Astrocyte of the hippocampus (primary cell): ENCODE data around the gene FLG2.

Experiments
- DNase-seq: peaks from one replicate; pipeline ENCODE4 v3.0.0; 2011; ENCODE audit warnings: low read depth, low spot score

FLG2 gene

DNA sequence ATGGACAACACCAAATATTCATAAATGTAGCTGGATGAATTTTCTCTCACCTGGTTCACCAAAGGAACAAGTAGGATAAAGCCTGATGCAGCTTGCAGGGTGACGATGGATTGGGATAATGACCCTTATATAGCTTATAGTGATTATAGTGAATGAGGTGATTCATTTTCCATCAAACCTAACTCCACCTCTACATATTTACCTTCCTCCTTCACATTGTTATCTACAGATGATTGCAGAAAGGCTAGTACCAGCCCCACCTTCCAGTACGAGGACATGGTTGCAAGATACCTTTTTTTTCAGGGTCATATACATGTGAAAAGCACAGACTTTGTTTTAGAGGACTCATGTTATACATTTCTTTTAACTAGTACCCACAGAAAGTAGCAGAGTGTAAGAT lies at the start of gene FLG2:
FLG2 (minus strand) TSS at position 101 of the 400 bp plus-strand sequence. CDS start 1,122 bp downstream, outside the sequence.
- no peak for DNase-seq

DNA sequence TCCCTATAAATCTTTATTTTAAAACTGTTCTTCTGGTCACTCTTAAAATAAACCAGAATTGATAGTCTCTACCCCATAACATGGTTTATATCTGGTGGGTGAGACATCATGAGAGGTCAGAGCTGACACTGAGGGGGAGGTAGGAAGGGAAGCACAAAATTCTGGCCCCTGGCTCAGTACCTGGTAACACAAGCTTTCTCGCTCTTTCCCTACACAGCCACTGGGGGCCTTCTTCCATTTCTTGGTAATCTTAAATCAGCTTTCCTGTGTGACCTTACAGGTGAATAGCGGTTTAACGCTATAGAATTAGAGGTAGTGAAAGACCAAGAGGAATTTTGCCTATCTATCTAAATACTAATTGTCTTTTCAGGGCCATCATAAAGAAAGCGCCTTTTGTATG lies 48.9 kb upstream of the FLG2 start:
- DNase-seq = no peak

DNA sequence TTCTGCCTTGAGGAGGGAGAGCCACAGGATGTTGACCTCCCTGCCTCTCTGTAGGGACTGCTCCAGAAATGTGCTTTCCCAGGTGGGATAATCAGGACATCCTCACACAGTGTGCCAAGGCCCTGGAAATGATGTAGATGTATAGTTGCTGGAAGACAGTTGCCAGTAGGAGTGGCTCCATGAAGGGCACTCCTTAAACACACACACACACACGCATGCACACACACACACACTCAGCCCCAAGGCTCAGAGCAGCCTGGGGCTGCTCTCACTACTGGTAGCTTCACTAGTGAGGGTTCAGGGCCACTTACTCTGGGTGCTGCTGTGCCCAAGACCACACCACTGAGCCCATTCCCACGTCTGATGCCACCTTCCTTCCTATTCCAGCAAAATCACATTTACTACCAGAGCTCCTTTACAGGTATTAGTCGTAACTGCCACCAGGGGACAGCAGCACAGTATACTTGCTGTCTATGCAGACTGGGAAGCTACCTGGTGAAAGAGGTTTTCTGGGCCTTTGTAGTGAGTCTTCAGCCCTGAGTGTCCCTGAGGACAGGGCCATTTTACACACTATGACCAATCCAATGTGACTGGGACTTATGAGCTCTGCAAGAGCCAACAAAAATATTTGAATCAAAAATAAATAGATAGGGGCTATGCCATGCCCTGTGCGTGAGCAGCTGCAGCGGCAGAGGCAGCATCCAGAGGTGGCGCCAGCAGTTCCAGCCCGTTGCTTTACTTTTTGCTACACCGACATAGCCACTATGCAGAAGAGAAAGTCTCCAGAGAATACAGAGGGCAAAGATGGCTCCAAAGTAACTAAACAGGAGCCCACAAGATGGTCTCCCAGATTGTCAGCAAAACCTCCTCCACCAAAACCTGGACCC lies 39.2 kb upstream of the FLG2 start:
- no peak for DNase-seq

DNA sequence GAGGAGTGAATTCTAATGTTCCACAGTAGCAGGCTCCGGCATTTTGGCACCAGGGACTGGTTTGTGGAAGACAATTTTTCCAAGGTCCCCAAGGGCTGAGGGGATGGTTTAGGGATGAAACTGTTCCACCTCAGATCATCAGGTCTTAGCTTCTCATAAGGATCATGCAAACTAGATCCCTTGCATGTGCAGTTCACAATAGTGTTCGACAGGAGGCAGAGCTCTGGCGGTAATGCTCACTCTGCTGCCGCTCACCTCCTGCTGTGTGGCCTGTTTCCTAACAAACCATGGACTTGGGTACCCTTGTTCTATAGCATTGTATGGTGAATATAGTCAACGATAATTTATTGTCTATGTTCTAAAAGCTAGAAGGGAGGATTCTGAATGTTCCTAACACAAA lies 37.7 kb upstream of the FLG2 start:
- no peak for DNase-seq

DNA sequence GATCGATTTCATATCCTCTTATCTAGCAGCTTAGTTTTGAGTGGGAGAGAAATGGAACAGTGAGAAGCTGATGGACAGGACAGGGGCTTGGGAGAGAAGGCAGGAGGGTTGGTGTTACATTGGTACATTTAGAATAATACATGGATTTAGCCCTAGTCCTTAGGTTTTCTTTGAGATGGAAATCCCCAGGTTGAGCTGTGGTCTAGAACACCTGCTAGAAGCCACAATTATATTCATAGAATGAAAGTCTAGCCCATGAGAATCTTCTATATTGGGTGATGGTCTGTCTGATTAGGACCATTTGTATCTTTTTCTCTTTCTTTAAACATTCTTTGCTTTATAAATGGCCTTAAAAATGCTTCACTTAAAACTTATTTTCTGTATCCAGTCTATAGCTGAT lies 34.3 kb upstream of the FLG2 start:
- DNase-seq = no peak

DNA sequence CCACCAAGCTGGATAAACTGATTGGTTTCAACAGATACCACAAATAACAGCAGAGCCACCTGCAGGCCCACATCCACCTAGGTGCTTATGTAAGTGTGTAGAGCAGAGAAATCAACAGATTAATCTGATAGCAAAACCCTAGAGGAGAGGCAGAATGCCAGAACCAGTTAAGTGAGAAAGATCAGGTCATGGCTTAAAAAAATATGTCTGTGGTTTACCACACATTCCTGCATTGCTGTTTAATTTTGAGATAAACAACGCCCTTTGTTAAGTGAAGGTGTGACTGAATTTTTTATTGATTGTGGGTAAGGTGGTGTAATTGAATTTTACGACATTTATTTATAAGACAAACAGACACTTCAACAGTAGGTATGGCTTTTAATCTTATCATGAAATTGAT lies 33.1 kb upstream of the FLG2 start:
- DNase-seq = peak; percentile 29

DNA sequence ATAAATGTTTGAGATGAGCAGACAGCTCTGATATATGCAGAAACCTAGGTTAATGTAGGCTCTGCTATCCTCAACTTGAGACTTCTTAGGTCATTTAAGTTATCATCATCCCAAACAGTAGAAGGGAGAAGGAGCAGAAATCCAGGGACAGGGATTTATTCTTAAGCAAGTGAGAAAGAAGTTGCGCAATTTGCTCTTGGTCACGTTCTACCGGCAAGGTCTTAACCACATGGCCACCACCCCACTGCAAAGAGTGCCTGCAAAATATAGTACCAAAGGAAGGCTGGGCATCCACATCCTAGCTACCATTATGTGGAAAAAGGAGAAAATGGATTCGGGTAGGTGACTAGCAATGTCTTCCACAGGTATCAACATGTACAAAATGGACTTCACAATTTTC lies 29.1 kb upstream of the FLG2 start:
- no peak for DNase-seq

DNA sequence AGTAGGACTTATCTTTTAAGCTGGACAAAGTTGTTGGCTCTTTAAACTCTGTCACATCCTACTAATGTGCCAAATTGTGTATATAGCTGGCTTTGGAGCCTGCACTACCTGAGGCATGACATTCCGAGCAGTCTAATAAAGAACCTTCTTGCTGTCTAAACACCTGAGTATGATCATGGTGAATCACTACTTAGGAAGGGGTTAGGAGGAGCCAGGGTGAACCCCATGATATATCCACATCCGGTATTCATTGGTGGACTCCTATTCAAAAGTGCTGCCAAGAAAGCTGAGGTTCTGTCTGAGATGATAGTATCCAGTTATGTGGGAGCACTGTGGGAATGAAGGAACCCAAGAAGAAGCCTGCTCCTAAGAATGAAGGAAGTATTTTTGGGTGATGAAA lies 27.1 kb upstream of the FLG2 start:
- DNase-seq = no peak

DNA sequence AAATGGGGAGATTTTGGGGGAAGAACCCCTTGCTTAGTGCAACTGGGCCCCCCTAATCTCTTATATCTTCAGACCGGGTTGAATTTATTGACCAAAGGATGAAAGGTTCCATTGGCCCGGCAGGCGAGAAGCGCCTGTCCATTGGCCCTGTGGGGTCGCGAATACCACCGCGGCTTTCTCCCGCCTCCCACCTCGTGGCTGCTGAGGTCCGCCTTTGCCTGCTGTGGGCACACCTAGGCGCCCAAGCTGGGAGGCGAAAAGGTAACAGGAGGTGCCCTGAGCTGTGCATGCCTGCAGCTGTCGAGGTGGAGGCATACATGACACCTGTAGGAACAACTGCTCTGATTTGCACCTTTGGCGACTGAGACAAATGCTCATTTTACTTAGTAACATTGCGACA lies 21.1 kb upstream of the FLG2 start:
- DNase-seq = no peak

DNA sequence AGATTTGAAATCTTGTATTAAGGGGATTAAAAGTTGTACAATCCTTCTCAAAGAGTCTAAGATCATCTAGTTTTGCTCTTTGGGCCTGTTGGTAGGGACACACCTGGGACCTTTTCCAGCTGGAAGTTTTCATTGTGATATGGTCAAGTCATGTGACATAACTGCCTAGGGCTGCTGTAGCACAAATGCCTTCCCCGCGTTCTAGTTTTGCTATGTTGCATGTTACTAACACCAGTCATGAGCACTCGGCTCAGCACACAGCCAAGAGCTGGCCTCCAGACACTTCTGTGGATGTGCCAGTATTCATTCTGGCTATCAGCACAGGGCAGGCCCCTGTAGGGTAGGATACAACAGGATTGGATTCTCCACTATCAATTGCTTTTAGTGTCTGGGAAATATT lies 14.6 kb upstream of the FLG2 start:
- no peak for DNase-seq

DNA sequence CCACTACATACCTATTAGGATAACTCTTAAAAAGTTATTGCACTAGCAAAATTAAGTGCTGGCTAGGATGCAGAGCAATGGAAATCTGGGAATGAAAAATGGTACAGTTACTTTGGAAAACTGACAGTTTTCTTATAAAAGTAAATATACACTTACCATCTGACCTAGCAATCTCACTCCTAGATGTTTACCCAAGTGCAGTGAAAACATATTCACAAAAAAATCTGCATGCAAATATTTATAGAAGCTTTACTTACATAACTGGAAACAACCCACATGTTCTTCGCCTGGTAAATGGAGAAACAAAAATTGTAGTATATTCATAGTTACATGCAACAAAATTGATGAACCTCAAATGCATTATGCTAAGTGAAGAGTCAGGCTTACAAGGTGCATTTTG lies 12.9 kb upstream of the FLG2 start:
- no peak for DNase-seq

DNA sequence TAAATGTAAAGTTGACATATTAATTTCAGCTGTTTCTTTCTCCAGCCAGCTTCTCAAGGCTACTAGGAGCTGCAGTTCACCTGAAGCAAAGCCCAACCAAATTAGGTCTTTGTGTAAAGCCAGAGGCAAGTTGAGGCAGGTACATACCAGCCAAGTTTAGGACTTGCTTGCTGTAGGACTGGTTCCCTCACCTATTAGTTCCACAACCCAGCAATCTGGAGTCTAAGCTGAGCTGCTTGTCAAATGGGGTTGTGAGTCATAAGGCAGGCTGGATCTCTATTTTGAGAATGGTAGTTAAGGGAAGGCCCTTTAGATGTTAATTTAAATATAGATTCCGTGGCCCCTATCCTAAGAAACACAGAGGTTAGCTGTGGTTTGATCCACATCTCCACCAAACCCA lies 7.6 kb upstream of the FLG2 start:
- no peak for DNase-seq

DNA sequence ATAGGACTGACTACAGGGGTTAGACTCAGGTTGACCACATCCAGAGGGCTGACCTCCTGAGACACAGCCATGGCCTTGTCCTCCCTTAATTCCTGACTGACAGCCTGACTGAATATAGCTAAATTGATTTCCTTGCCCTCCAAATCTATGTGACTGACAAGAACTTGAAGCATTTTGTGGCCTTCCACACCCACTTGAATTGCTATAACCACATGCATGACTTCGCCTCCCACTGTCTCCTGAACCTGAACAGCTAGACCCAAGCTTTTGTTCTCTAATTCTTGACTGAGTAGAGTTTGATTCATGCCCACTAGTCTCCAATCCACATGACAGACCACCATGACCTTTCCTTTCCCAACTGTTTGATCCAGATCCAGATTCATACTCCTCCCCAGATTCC lies 3.1 kb downstream of the FLG2 start:
- DNase-seq = no peak

DNA sequence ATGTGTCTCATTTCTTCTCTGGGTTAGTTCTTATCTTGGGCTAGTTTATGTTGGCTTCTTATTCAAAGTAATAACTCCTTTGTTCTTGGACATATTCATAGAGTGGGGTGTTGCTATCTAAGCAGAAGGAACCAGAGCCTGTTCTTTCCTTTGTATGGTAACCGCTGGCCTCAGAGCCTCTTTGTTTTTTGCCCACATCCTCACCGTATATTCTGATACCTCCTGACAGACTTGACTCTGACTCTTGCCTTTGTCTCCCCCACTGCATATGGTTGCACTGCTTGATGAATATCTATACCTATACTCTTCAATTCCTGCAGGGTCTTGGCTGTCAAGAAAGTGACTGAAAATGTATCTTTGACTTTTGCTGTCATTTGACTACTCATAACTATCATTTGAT lies 10.2 kb downstream of the FLG2 start:
- DNase-seq = no peak

DNA sequence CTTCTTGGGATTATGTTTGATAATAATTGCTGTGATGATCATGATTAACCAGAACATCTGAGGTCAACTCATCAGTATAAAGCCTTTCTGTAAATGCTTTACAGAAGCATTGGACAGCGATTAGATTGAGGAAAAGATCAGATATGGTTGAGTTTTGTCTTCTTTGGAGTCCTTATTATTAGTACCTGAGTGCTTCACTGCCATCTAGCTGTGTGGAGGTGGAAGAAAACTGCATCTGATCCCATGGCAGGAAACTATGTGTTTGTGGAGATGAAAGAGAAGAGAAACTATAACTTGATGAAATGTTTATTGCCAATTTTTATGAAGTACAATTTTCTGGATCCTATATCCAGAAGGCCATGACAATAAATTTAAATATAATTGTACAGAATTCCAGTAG lies 11.4 kb downstream of the FLG2 start:
- no peak for DNase-seq

DNA sequence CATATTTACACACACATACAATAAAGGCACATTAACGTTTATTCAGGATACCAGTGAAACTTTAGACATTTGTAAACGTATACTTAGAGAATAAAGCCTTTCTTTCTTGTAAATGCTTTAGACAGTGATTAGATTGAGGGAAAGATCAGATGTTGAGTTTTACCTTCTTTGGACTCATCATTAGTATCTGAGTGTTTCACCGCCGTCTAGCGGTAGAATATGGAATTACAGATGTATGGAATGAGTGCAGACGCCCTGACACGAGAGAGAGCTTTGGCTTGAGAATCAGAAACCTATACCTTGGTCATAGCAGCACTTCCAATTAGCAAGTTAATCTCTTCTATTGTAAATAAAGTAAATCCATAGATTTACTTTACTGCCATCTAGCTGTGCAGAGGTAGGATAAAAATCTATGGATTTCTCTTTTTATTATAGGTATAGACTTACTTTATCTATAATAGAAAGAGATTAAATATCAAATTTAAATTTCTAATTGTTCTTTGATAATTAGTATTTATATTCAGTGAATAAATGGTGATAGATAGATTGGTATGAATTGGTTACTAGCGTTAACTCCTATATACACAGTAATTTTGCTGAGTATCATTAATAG lies 12.6 kb downstream of the FLG2 start:
- peak; percentile 70 for DNase-seq

DNA sequence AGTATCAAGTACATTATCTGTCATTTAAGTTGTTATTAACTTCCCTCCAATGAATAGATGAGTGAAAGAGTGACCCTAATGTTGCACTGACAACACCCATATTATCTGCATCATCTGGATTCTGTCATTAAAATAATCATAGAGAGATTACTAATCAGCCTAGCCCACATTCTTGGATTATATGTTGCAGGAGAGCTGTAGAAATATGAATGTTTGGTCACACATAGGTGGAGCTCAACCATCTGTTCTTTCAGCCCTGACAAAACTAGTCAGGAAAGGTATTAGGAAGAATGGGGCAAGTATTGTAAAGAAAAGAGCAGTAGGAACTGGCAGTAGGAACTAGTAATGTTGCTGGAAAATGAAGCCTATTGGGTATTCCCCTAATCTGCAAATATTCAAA lies 15.4 kb downstream of the FLG2 start:
- no peak for DNase-seq

DNA sequence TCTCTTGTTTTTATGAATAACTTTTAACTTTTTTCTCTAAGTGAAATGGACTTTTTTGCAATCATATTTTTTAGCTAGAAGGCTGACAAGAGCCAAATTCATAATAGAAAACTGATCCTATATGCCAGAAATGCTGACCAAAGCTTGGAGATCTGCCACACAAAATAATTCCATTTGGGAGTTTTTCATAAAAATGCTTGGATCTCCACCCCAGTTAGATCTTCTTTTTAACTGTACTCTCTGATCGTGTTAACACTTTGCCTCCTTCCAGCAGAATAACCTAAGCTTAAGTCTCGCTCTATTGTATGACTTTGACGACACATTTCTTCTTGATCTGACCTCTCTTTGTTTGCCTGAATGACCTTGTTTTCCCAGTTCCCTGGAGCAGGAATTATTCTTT lies 16.8 kb downstream of the FLG2 start:
- no peak for DNase-seq

DNA sequence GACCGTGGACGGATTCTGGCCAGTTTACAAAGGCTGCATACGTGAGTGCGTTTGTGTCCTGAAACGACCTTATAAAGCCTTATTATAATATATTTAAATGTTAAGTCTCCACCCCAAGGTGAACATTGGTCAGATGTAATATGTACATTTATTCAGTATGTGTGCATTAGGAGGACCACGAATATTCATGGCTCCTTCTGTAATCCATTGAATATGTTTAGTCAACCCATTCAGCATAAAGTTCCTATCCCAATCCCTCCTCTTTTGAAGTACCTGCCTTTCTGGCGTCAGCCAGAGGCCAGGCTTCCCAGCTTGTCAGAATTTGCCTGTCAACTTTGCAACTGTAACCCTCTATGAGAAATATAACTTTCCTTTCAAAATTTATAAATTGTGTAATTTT lies 24.4 kb downstream of the FLG2 start:
- DNase-seq = no peak

DNA sequence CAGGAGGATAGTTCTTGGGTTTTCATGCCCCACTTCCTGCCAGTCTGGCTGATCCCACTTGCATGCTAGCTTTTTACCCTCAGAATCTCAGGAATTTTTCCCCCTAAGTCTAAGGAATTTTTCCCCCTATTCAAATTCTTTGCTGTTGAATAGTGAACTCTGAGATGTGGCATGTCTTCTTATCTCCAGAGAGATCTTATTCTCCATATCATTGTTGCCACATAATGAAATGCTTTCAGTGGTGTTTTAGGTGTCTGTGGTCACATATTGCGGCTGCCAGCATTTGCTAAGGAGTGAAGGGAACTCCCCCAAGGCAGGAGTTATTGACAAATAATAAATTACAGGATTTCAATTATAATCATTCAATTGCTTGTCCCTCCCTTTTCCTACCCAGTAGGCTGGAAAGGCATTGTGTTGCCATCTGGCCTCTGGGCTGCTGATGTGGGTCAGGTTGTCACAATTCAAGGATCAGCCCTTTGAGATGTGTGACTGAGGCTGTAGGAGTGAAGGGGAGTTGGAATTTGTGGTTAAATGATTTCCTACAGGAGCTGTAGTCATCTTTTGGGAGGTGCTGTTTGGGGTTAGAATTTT lies 30.9 kb downstream of the FLG2 start:
- peak; percentile 60 for DNase-seq

DNA sequence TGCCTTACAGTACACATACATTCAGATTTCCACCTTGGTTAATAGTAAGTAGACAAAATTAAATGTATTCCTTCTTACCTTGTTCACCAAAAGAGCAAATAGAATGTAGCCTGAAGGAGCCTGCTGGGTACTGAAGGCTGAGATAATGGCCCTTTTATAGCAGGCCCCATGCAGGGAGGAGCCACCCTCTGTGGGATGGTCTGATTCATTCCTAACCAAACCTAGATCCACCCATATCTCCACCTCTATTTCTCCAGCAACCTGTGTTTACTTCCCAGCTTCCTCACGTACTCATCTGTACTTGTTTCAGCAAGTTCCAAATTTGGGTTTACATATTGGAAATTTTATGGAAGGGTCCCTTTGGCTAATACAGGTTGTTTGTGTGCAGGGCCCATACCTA lies 34.7 kb downstream of the FLG2 start, which contains the start of gene FLG:
FLG (minus strand) TSS at position 129 of the 400 bp plus-strand sequence. CDS start 9,783 bp downstream, outside the sequence.
- no peak for DNase-seq

DNA sequence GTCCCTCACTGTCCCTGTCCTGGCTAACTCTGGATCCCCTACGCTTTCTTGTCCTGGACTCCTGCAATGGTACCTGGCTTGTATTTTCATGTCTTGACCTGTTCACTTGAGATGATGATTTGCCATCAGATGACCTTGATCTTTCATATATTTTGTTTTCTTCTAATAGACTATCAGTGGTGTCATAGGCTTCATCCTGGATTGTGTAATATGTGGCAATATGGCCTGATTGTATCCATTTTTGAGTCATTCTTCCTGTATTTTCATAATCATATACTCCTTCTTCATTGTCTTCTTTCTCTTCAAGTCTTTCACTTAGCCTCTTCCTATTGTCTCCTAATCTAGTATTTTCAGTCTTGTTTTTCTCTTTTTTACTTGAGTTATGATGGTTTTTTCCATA lies 45.8 kb downstream of the FLG2 start:
- no peak for DNase-seq

DNA sequence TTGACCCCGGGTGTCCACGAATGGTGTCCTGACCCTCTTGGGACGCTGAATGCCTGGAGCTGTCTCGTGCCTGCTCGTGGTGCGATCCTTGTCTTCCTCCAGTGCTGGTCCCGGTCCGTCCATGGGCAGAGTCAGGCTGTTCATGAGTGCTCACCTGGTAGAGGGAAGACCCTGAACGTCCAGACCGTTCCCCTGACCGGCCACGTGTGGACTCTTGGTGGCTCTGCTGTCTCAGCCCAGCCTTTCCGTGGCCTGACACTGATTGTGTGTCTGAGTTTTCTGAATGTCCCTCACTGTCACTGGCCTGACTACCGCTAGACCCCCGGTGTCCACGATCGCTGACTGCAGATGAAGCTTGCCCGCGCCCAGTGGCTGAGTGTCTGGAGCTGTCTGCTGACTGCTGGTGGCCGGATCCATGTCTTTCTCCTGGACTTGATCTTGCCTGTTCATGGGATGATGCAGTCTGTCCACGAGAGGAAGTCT lies 46.4 kb downstream of the FLG2 start:
- DNase-seq = no peak
